ENCODE results near the gene GORASP1.

The GORASP1 gene

GRCh38 chr3:39134305-39134704 lies 26.9 kb upstream of the GORASP1 start:
- no peak overlapping the region for H3K4me3 ChIP-seq (ENCODE audit: low read depth, low read length)
- no peak for DNase-seq (ENCODE audit: low read depth)
- no peak for TF ChIP-seq CTCF (IDR thresholded peaks at IDR 0.05; ENCODE audit: control insufficient read depth, extremely low read depth, insufficient read depth)

DNA sequence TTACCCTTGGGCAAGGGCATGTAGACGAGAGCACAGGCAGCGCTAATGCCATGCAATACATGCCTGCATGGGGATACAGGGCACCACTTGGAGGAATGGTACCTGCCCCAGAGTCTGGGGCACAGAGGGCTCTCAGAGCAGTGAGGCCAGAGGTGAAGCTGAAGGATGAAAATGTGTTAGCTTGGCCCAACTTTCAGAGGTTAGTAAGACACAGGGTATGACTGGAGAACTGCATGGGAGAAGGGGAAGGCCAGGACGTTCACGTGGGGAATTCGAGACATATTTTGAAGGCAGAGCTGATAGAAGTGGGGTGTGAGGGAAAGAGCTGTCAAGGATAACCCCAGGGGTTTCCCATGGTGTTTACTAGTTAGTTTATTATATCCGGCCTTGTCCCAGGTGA lies 26.4 kb upstream of the GORASP1 start:
- DNase-seq (ENCODE audit: low read depth), result no peak
- no peak for TF ChIP-seq CTCF (IDR thresholded peaks at IDR 0.05; ENCODE audit: control insufficient read depth, extremely low read depth, insufficient read depth)
- no peak overlapping the region for H3K4me3 ChIP-seq (ENCODE audit: low read depth, low read length)

DNA sequence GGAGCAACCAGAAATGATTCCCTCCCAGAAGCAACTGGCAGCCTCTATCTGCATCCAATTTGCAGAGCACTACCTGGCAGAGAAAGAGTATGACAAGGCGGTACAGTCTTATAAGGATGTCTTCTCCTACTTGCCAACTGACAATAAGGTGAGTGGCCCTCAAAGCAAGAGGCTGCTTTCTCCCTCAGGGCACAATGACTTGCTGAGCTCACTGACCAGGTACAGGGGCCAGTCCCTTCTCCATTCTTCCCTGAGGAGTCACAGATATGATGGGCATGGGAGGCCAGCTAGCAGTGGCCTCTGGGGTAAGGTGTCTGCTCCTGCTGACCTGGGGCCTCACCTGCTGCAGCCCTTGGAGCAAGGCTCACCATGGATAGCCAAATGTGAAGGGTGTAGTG lies 25.7 kb upstream of the GORASP1 start:
- TF ChIP-seq CTCF (IDR thresholded peaks at IDR 0.05; ENCODE audit: control insufficient read depth, extremely low read depth, insufficient read depth), result no peak
- DNase-seq (ENCODE audit: low read depth), result no peak
- H3K4me3 ChIP-seq (ENCODE audit: low read depth, low read length), result no peak overlapping the region

DNA sequence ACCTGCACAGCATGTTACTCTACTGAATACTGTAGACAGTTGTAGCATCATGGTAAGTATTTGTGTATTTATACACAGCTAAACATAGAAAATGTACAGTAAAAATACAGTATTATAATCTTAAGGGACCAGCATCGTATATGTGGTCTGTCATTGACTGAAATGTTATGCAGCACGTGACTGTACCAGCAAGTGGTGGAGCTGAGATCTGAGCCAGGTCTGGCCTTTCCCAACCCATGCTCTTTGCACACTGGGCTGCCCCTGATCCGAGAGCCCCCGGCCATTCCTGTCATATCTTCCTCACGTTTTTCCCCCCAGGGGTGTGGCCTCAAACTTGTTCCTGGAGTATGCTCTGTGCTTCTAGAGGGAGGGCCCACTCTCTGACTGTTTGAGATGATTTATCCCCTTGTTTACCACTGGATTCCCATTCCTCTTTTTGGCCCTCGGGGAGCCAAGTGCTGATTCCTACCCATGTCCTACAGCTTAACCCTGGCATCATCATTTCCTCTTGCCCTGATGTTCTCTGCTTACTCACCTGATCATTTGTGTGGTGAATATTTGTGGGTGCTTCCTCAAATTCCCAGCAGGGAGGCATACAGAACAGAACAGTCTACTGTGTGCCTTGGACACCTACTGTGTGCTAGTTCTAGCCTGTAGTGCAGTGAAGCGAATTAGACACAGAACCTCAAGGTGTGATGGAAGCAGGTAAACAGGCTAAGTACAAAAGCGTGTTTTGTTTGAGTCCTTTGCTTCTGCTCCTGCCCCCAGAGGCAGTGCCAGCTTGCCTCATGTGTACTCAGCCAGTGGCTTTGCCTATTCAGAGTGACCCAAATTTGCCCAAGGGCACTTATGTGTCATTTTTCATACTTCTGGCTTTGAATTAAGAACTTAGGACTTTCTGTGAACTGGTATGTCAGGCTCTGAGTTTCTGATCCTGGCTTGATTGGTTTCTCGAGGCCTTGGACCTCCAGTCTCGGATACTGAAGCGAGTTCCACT lies 25.0 kb upstream of the GORASP1 start:
- no peak for TF ChIP-seq CTCF (IDR thresholded peaks at IDR 0.05; ENCODE audit: control insufficient read depth, extremely low read depth, insufficient read depth)
- no peak overlapping the region for H3K4me3 ChIP-seq (ENCODE audit: low read depth, low read length)
- no peak for DNase-seq (ENCODE audit: low read depth)

- no peak for TF ChIP-seq CTCF (IDR thresholded peaks at IDR 0.05; ENCODE audit: control insufficient read depth, extremely low read depth, insufficient read depth)
- no peak overlapping the region for H3K4me3 ChIP-seq (ENCODE audit: low read depth, low read length)
- no peak for DNase-seq (ENCODE audit: low read depth)
Measured at GRCh38 chr3:39130693-39131265, 23.4 kb upstream of the GORASP1 start.

GRCh38 chr3:39130026-39130425 lies 22.6 kb upstream of the GORASP1 start:
- H3K4me3 ChIP-seq (ENCODE audit: low read depth, low read length), result no peak overlapping the region
- no peak for TF ChIP-seq CTCF (IDR thresholded peaks at IDR 0.05; ENCODE audit: control insufficient read depth, extremely low read depth, insufficient read depth)
- DNase-seq (ENCODE audit: low read depth), result no peak

Data from LNCaP clone FGC (cell line).